Osteoblast (primary cell): Measurements from ENCODE around the gene C8B. TPM values are rescaled to one million over a fixed set of nuclear protein-coding genes. Genes with fewer than 3 reads are reported as not detected.

Experiments
- DNase-seq: peaks from one replicate; pipeline ENCODE4 v3.0.0; 2011; ENCODE audit warnings: low spot score, mixed read lengths; ENCODE audit not compliant: insufficient read length; ENCODE audit errors: missing footprints
- H2AFZ ChIP-seq: 2 replicates; pipeline ENCODE4 v1.6.0; 2011; ENCODE audit warnings: mild to moderate bottlenecking, low read length
- H3K27ac ChIP-seq: 2 replicates; pipeline ENCODE4 v1.5.1; 2011; ENCODE audit warnings: mild to moderate bottlenecking, low read depth, low read length, moderate library complexity
- H3K27me3 ChIP-seq: 2 replicates; pipeline ENCODE4 v1.6.0; 2012; ENCODE audit warnings: mild to moderate bottlenecking, control low read depth, inconsistent platforms, low read length, moderate library complexity; ENCODE audit not compliant: insufficient read depth
- H3K36me3 ChIP-seq: 2 replicates; pipeline ENCODE4 v1.5.1; 2011; ENCODE audit warnings: mild to moderate bottlenecking, low read length, control low read depth, moderate library complexity; ENCODE audit not compliant: insufficient read depth
- H3K4me1 ChIP-seq: 2 replicates; pipeline ENCODE4 v1.5.1; 2011; ENCODE audit warnings: mild to moderate bottlenecking, low read length, control low read depth, moderate library complexity; ENCODE audit not compliant: insufficient read depth
- H3K4me2 ChIP-seq: 2 replicates; pipeline ENCODE4 v1.6.0; 2011; ENCODE audit warnings: mild to moderate bottlenecking, low read length; ENCODE audit not compliant: insufficient read depth
- H3K4me3 ChIP-seq: fragments of 200-600 bp; sonication (generic); 3 replicates; pipeline ENCODE4 v1.5.1; 2012; ENCODE audit warnings: mild to moderate bottlenecking, low read length, inconsistent platforms; ENCODE audit not compliant: insufficient read depth
- H3K79me2 ChIP-seq: 2 replicates; pipeline ENCODE4 v1.6.0; 2012; ENCODE audit warnings: mild to moderate bottlenecking, low read length, control low read depth, inconsistent platforms; ENCODE audit not compliant: insufficient read depth
- H3K9me3 ChIP-seq: 2 replicates; pipeline ENCODE4 v1.5.1; 2011; ENCODE audit warnings: low read depth, low read length, control low read depth
- H4K20me1 ChIP-seq: 2 replicates; pipeline ENCODE4 v1.6.0; 2012; ENCODE audit warnings: mild to moderate bottlenecking, low read length, control low read depth; ENCODE audit not compliant: insufficient read depth
- total RNA-seq: library from RNA; depleted of rRNA; stranded (reverse); fragments of >200 nt; gene quantifications from 2 replicates; pipeline ENCODE4 v1.2.3, GENCODE V29; 2012
- TF ChIP-seq, protein P1 (sequence below): IDR thresholded peaks from 2 replicates; pipeline ENCODE4 v1.5.1; 2011; ENCODE audit warnings: mild to moderate bottlenecking, low read depth, low read length, moderate library complexity; ENCODE audit errors: extremely low read depth

C8B gene
- total RNA-seq, 1 donor = not detected

DNA sequence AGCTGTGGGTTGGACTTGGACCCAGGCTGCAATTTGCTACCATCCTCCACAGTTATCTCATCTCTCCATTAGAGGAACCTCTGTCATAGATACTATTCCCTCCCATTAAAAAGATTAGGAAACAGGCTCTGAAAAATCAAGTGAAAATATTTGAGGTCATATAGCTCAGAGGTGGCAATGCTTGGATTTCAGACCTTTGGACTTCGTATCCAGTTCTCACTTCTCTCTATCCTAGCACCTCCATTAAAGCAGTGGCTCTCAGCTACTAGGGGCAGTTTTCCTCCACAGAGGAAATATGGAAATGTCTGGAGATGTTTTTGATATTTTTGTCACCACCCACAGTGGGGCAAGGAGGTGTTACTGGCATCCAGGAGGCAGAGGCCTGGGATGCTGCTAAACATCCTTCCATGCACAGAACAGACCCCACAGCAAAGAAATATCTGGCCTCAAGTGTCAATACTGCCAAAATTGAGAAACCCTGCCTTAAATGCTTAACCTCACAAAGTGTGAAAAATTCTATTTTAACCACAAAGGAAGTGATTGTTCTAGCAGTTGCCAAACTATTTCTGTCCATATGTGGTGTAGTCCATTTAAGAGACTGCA is 57.1 kb downstream of the C8B start:
- Histone ChIP-seq H3K36me3 (no peaks in the 10 kb centered on the region), H3K4me3 (no peak overlapping the region), H3K27ac (no peak overlapping the region), H3K27me3 (no peaks in the 10 kb centered on the region), H3K9me3 (no peaks in the 10 kb centered on the region), H3K4me1 (no peaks in the 10 kb centered on the region), H3K4me2 (no peak overlapping the region), H2AFZ (no peak overlapping the region), H3K79me2 (no peaks in the 10 kb centered on the region), H4K20me1 (no peaks in the 10 kb centered on the region)
- TF ChIP-seq, protein P1, sequence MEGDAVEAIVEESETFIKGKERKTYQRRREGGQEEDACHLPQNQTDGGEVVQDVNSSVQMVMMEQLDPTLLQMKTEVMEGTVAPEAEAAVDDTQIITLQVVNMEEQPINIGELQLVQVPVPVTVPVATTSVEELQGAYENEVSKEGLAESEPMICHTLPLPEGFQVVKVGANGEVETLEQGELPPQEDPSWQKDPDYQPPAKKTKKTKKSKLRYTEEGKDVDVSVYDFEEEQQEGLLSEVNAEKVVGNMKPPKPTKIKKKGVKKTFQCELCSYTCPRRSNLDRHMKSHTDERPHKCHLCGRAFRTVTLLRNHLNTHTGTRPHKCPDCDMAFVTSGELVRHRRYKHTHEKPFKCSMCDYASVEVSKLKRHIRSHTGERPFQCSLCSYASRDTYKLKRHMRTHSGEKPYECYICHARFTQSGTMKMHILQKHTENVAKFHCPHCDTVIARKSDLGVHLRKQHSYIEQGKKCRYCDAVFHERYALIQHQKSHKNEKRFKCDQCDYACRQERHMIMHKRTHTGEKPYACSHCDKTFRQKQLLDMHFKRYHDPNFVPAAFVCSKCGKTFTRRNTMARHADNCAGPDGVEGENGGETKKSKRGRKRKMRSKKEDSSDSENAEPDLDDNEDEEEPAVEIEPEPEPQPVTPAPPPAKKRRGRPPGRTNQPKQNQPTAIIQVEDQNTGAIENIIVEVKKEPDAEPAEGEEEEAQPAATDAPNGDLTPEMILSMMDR = no peak
- DNase-seq = no peak

DNA sequence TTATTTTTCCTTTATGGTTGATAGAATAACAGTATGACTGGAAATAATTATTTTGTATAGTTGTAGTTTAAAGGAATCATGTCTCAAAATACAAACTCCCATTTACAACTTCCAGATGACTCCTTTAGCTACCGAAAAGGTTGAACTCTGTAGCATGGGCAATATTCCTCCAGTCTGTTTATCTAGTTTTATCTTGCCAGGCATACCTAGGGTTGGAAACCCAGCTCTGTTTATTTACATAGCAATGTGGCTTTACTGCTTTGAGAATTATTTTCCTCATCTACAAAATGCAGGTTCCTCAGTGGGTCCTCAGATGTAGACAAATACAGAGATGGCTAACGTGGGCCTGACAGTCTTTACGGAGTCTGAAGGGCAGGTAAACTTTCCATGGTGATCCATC is 60.1 kb downstream of the C8B start:
- no peak overlapping the region for H3K27ac ChIP-seq
- no peaks in the 10 kb centered on the region for H3K36me3 ChIP-seq
- no peak for DNase-seq
- H3K79me2 ChIP-seq = no peaks in the 10 kb centered on the region
- H2AFZ ChIP-seq = no peak overlapping the region
- TF ChIP-seq, protein P1 = no peak
- H3K27me3 ChIP-seq = peaks cover 3% of the 10 kb centered on the region
- H3K4me1 ChIP-seq = no peaks in the 10 kb centered on the region
- H3K4me2 ChIP-seq = no peak overlapping the region
- H3K9me3 ChIP-seq = no peaks in the 10 kb centered on the region
- no peak overlapping the region for H3K4me3 ChIP-seq
- H4K20me1 ChIP-seq = no peaks in the 10 kb centered on the region

DNA sequence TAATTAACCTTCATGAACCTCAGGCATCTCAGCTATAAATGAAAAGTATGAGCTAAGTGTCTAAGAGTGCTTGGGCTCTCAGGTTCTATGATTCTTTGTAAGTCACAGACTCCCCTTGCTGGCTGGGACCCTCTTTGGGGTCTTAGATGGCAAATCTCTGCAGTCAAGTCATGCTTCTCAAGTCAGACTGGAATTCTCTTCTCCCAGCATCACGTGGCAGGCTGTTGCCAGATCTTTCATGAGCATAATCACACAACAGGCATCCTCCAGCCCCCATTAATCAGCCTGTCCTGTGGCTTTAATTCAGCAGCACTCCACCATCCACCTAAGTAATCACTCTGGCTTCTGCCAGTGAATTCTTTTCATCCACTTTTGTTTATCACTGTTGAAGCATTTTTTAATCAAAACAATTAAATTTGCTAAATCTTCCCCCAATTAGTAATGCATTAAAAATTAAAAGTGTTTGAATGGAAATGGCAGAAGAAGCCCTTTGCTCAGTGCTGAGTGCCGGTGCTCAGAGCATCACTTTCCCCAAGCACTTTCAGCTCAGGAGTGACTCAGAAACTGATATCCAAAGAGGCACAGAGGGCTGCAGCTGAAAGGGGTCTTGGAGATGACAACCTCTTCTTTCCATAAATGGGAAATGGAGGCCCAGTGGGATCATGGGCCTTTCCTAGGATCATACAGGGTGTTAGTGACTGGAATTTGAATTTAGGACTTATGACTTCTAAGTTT is 61.0 kb downstream of the C8B start:
- no peaks in the 10 kb centered on the region for H3K36me3 ChIP-seq
- DNase-seq = no peak
- no peaks in the 10 kb centered on the region for H4K20me1 ChIP-seq
- no peaks in the 10 kb centered on the region for H3K79me2 ChIP-seq
- H3K27me3 ChIP-seq = peaks cover 3% of the 10 kb centered on the region
- TF ChIP-seq, protein P1 = no peak
- H2AFZ ChIP-seq = no peak overlapping the region
- no peaks in the 10 kb centered on the region for H3K4me1 ChIP-seq
- no peak overlapping the region for H3K4me2 ChIP-seq
- H3K9me3 ChIP-seq = no peaks in the 10 kb centered on the region
- H3K27ac ChIP-seq = no peak overlapping the region
- H3K4me3 ChIP-seq = no peak overlapping the region

DNA sequence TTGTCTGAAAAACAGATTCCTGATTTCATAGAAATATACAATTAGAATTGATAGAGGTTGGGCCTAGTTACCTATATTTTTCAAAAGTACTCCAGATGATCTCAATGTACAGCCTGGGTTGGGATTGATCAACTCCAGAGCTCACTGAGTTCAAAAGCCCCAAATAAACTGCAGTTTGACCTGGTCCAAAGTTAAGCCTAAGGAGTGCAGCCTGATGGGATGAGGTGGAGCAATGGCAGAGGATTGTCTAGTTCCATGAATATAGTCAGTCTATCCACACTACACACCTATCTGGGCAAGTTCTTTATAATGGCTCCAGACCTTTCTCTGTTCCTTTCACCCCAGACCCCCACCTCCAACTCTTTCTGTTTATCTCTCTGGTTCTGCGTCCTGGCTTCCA is 62.0 kb downstream of the C8B start:
- no peak overlapping the region for H2AFZ ChIP-seq
- H4K20me1 ChIP-seq = no peaks in the 10 kb centered on the region
- H3K27me3 ChIP-seq = peaks cover 3% of the 10 kb centered on the region
- no peak for DNase-seq
- H3K4me3 ChIP-seq = no peak overlapping the region
- no peaks in the 10 kb centered on the region for H3K4me1 ChIP-seq
- H3K9me3 ChIP-seq = no peaks in the 10 kb centered on the region
- H3K79me2 ChIP-seq = no peaks in the 10 kb centered on the region
- TF ChIP-seq, protein P1 = no peak
- H3K4me2 ChIP-seq = no peak overlapping the region
- H3K36me3 ChIP-seq = no peaks in the 10 kb centered on the region
- H3K27ac ChIP-seq = no peak overlapping the region
